Neutrophil (primary cell): ENCODE measurements around the gene CTNNA2.

Experiments
- H3K27ac ChIP-seq: fragments of 200-600 bp; sonication (generic); 2 replicates; pipeline ENCODE4 v1.5.1; 2016; ENCODE audit warnings: mild to moderate bottlenecking, moderate library complexity
- H3K27me3 ChIP-seq: fragments of 200-600 bp; sonication (generic); 2 replicates; pipeline ENCODE4 v1.6.0; 2016; ENCODE audit warnings: mild to moderate bottlenecking
- H3K36me3 ChIP-seq: fragments of 200-600 bp; sonication (generic); 2 replicates; pipeline ENCODE4 v1.5.1; 2017
- H3K4me1 ChIP-seq, 2 experiments: fragments of 200-600 bp in 1 of 2; sonication (generic) in 1 of 2; 1 replicate in 1 of 2; 2 replicates in 1 of 2; pipeline versions ENCODE4 v1.5.1 to v1.6.1; 2013 to 2016; ENCODE audit warnings: low read depth in 1 of 2, low read length in 1 of 2, mild to moderate bottlenecking in 1 of 2, moderate library complexity in 1 of 2; ENCODE audit not compliant: control insufficient read depth in 1 of 2, insufficient read depth in 1 of 2
- H3K4me3 ChIP-seq, 2 experiments: fragments of 200-600 bp in 1 of 2; sonication (generic) in 1 of 2; 1 replicate in 1 of 2; 2 replicates in 1 of 2; pipeline ENCODE4 v1.5.1; 2013 to 2016; ENCODE audit warnings: low read depth in 1 of 2, low read length in 1 of 2, mild to moderate bottlenecking in 1 of 2, moderate library complexity in 1 of 2
- H3K9me3 ChIP-seq: fragments of 200-600 bp; sonication (generic); 2 replicates; pipeline ENCODE4 v1.5.1; 2016
- TF ChIP-seq, protein P1 (sequence below): fragments of 200-600 bp; sonication (generic); IDR thresholded peaks from 2 replicates; pipeline ENCODE4 v1.5.1; 2016; ENCODE audit warnings: antibody characterized with exemption

CTNNA2 gene

GRCh38 chr2:80634590-80634989 is 1121.7 kb downstream of the CTNNA2 start:
- H3K27ac ChIP-seq: no peak overlapping the region
- TF ChIP-seq, protein P1, sequence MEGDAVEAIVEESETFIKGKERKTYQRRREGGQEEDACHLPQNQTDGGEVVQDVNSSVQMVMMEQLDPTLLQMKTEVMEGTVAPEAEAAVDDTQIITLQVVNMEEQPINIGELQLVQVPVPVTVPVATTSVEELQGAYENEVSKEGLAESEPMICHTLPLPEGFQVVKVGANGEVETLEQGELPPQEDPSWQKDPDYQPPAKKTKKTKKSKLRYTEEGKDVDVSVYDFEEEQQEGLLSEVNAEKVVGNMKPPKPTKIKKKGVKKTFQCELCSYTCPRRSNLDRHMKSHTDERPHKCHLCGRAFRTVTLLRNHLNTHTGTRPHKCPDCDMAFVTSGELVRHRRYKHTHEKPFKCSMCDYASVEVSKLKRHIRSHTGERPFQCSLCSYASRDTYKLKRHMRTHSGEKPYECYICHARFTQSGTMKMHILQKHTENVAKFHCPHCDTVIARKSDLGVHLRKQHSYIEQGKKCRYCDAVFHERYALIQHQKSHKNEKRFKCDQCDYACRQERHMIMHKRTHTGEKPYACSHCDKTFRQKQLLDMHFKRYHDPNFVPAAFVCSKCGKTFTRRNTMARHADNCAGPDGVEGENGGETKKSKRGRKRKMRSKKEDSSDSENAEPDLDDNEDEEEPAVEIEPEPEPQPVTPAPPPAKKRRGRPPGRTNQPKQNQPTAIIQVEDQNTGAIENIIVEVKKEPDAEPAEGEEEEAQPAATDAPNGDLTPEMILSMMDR: no peak

DNA sequence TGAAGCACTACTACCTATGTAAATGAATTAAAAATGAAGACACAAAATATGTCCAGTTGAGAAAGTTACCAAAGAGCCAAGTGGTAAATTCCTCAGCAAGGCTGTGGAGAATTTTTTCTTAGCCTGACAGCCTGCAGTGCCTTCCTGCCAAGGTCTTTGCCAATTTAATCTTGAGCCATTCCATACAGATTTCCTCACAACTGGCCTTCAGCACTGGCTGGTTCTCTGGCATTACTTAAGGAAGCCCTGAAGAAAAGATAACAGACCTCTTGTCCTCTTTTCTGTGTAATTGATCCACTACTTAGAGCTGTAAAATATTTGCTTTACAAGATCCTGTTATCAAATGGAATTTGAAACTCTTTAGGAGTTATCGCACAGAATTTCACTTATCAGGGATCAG is 1125.9 kb downstream of the CTNNA2 start:
- H3K9me3 ChIP-seq: peaks cover 3% of the 10 kb centered on the region
- TF ChIP-seq, protein P1: no peak
- no peak overlapping the region for H3K4me3 ChIP-seq
- H3K27me3 ChIP-seq: no peaks in the 10 kb centered on the region
- H3K36me3 ChIP-seq: no peaks in the 10 kb centered on the region
- no peak overlapping the region for H3K27ac ChIP-seq
- no peaks in the 10 kb centered on the region for H3K4me1 ChIP-seq

More at GRCh38 chr2:80634590-80634989, 1121.7 kb downstream of the CTNNA2 start:
- H3K4me3 ChIP-seq: no peak overlapping the region
- no peaks in the 10 kb centered on the region for H3K36me3 ChIP-seq
- H3K9me3 ChIP-seq: peaks cover 3% of the 10 kb centered on the region
- no peaks in the 10 kb centered on the region for H3K4me1 ChIP-seq
- H3K27me3 ChIP-seq: no peaks in the 10 kb centered on the region

- H3K4me1 ChIP-seq: no peaks in the 10 kb centered on the region
- no peak overlapping the region for H3K27ac ChIP-seq
- no peak overlapping the region for H3K4me3 ChIP-seq
- no peaks in the 10 kb centered on the region for H3K27me3 ChIP-seq
- TF ChIP-seq, protein P1: no peak
- H3K36me3 ChIP-seq: no peaks in the 10 kb centered on the region
- H3K9me3 ChIP-seq: peaks cover 3% of the 10 kb centered on the region
These were observed 1129.6 kb downstream of the CTNNA2 start for GRCh38 chr2:80642465-80642864.

DNA sequence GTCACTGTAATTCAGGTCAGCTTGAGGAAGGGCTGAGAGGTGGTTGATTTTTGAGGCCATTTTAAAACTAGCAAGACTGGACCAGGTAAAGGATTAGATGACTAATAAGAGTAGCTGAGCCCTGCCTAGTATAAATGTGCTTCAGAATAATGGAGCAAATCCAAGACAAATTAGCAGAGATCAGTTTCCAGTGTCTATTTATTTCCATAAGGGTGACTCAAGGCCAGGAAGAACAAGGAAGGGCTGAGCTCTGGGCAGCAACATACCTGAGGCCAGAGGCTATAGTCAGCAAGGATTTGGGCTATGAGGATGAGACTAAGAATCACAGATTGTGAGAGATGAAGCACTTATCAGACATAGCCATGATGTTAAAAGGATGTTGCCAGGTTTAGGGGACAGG is 1130.7 kb downstream of the CTNNA2 start:
- Histone ChIP-seq H3K27me3 (no peaks in the 10 kb centered on the region), H3K36me3 (no peaks in the 10 kb centered on the region), H3K9me3 (no peaks in the 10 kb centered on the region), H3K27ac (no peak overlapping the region), H3K4me3 (no peak overlapping the region), H3K4me1 (no peaks in the 10 kb centered on the region)
- TF ChIP-seq, protein P1: no peak

- Histone ChIP-seq H3K4me3 (no peak overlapping the region), H3K27me3 (no peaks in the 10 kb centered on the region), H3K36me3 (no peaks in the 10 kb centered on the region), H3K4me1 (no peaks in the 10 kb centered on the region), H3K27ac (no peak overlapping the region), H3K9me3 (no peaks in the 10 kb centered on the region)
- TF ChIP-seq, protein P1: no peak
These were observed 1138.6 kb downstream of the CTNNA2 start for GRCh38 chr2:80651435-80651834.

DNA sequence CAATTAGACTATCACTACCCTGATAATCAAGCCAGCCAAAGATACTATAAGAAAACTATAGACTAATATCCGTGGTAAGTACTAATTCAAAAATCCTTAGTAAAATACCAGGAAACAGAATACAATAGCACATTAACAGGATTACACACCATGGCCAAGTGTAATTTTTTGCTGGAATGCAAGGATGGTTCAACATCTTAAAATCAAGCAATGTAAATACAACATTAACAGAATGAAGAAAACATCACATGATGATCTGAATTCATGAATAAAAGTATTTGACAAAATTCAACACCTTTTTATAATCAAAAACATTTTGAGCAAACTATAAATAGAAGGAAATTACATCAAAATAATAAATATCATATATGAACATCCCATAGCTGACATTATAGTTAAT is 1142.4 kb downstream of the CTNNA2 start:
- H3K4me1 ChIP-seq: no peaks in the 10 kb centered on the region
- H3K27me3 ChIP-seq: no peaks in the 10 kb centered on the region
- H3K27ac ChIP-seq: no peak overlapping the region
- H3K4me3 ChIP-seq: no peak overlapping the region
- TF ChIP-seq, protein P1: no peak
- no peaks in the 10 kb centered on the region for H3K36me3 ChIP-seq
- H3K9me3 ChIP-seq: no peaks in the 10 kb centered on the region
